ENCODE measurements around the gene MVB12B. TPM values are rescaled to one million over a fixed set of nuclear protein-coding genes. Genes with fewer than 3 reads are reported as not detected.

MVB12B gene
- total RNA-seq, 1 experiment from 2014 or later, result 5.8 TPM

DNA sequence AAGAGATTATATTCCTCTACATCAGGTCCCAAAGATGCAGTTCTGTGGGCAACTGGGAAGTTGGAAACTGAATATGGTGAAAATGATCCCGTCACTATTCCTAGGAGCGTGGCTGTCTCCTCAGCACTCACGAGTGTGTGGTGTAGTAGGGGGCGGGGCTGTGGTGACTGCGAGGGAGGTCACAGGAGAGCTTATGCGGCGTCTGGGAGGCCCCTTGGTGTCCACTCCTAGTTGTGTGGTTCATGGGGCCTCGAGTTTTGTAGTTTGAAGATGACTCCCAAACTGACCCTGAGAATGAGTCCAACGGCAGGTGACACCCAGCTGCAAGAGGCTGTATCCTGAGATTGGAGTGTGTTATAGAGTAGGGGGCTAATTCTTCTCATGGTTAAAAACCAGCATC is 68.2 kb downstream of the MVB12B start:
- no peaks in the 10 kb centered on the region for H3K9me3 Mint-ChIP-seq
- H4K5ac ChIP-seq (ENCODE audit: insufficient read length, low read depth, low read length), result no peak overlapping the region
- DNase-seq, result no peak
- H3K27ac Mint-ChIP-seq, result no peak overlapping the region
- H2BK20ac ChIP-seq (ENCODE audit: low read depth, low read length, poor library complexity, severe bottlenecking), result no peak overlapping the region
- no peaks in the 10 kb centered on the region for H3K9me3 ChIP-seq (ENCODE audit: control insufficient read depth, low read depth, low read length)
- peaks cover 3% of the 10 kb centered on the region; the same call in 1 of the 2 replicates for H3K4me1 ChIP-seq (ENCODE audit: insufficient read depth, low read length)
- peaks cover 5 to 12% of the 10 kb centered on the region in 2 experiments; a peak in 3 of 4 replicates for H3K4me1 Mint-ChIP-seq
- H2BK15ac ChIP-seq (ENCODE audit: low read depth, low read length), result no peak overlapping the region
- H3K56ac ChIP-seq (ENCODE audit: insufficient read length, low read depth, low read length), result no peak overlapping the region
- H3T11ph ChIP-seq (ENCODE audit: low read length), result no peak overlapping the region
- H4K91ac ChIP-seq (ENCODE audit: insufficient read length, low read depth, low read length), result no peak overlapping the region
- H3K4me3 Mint-ChIP-seq, result no peak overlapping the region
- no peak overlapping the region for H3K23ac ChIP-seq (ENCODE audit: insufficient read length, low read depth, low read length)
- no peak overlapping the region for H2AFZ ChIP-seq (ENCODE audit: low read length)
- no peak overlapping the region for H2BK120ac ChIP-seq (ENCODE audit: low read depth, low read length, poor library complexity, severe bottlenecking)
- H3K27ac ChIP-seq (ENCODE audit: insufficient read length, low read depth, low read length), result no peak overlapping the region
- no peak overlapping the region for H3K18ac ChIP-seq (ENCODE audit: insufficient read length, low read depth, low read length)
- H3K79me1 ChIP-seq (ENCODE audit: insufficient read depth, low read depth, low read length, poor library complexity, severe bottlenecking), result no peaks in the 10 kb centered on the region
- H3K36me3 Mint-ChIP-seq (ENCODE audit: insufficient read depth in 1 of 3, low read depth in 3 of 3), result peaks cover 0 to 6% (median 0%) of the 10 kb centered on the region in 3 experiments; a peak in 2 of 7 replicates
- no peak overlapping the region for H3K4me2 ChIP-seq (ENCODE audit: insufficient read depth, insufficient read length, low read length)
- no peaks in the 10 kb centered on the region; the same call in 1 of the 2 replicates for H3K27me3 Mint-ChIP-seq (ENCODE audit: low read depth)
- H3K14ac ChIP-seq (ENCODE audit: insufficient read depth, low read length), result no peak overlapping the region
- no CpG with 5 or more reads among the region's 9 CpGs for WGBS (ENCODE audit: extremely low coverage, insufficient read length, low lambda C conversion rate)
- H4K20me1 ChIP-seq (ENCODE audit: control insufficient read depth, insufficient read depth, insufficient read length), result no peaks in the 10 kb centered on the region
- TF ChIP-seq, protein P1, sequence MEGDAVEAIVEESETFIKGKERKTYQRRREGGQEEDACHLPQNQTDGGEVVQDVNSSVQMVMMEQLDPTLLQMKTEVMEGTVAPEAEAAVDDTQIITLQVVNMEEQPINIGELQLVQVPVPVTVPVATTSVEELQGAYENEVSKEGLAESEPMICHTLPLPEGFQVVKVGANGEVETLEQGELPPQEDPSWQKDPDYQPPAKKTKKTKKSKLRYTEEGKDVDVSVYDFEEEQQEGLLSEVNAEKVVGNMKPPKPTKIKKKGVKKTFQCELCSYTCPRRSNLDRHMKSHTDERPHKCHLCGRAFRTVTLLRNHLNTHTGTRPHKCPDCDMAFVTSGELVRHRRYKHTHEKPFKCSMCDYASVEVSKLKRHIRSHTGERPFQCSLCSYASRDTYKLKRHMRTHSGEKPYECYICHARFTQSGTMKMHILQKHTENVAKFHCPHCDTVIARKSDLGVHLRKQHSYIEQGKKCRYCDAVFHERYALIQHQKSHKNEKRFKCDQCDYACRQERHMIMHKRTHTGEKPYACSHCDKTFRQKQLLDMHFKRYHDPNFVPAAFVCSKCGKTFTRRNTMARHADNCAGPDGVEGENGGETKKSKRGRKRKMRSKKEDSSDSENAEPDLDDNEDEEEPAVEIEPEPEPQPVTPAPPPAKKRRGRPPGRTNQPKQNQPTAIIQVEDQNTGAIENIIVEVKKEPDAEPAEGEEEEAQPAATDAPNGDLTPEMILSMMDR (conservative IDR thresholded peaks at IDR 0.05), result no peak
- no peak overlapping the region for H3K9ac ChIP-seq (ENCODE audit: extremely low read depth, insufficient read length, low read length)
- no peak overlapping the region for H3K4ac ChIP-seq (ENCODE audit: low read depth, low read length)
- no peaks in the 10 kb centered on the region for H3K23me2 ChIP-seq (ENCODE audit: insufficient read length, low read depth, low read length, poor library complexity, severe bottlenecking)
- H2AK5ac ChIP-seq (ENCODE audit: insufficient read length, low read length), result no peak overlapping the region
- no peaks in the 10 kb centered on the region for H3K79me2 ChIP-seq (ENCODE audit: insufficient read depth, low read length)
- H2BK12ac ChIP-seq (ENCODE audit: insufficient read length, low read depth, low read length), result no peak overlapping the region
- H4K8ac ChIP-seq (replicated peaks; ENCODE audit: insufficient read length, low read depth, low read length), result no peak overlapping the region
- no peaks in the 10 kb centered on the region for H3K27me3 ChIP-seq (ENCODE audit: insufficient read depth, low read length)
- H2BK5ac ChIP-seq (ENCODE audit: insufficient read length, low read length), result no peak overlapping the region
